Astrocyte of the spinal cord (primary cell): ENCODE results near the gene KLHL29.
A peak's percentile ranks its signal among the peaks of the same experiment; 100 is the strongest.

Experiments
- DNase-seq: peaks from one replicate; pipeline ENCODE4 v3.0.0; 2011; ENCODE audit warnings: low read depth, low spot score
- H3K4me3 ChIP-seq: 2 replicates; pipeline ENCODE4 v1.5.1; 2011; ENCODE audit warnings: low read depth, mild to moderate bottlenecking, low read length, moderate library complexity
- CTCF ChIP-seq: IDR thresholded peaks from 2 replicates; pipeline ENCODE4 v1.5.1; 2012; ENCODE audit warnings: low read depth, mild to moderate bottlenecking, low read length, inconsistent platforms
- in situ Hi-C: cut with HindIII; loops from 2 replicates; pipeline ENCODE4 v1.10.0; 2017; ENCODE audit warnings: low sequenced_read_pairs

KLHL29 gene

GRCh38 chr2:23486684-23487075, 101.7 kb downstream of the KLHL29 start:
- no peak for TF ChIP-seq CTCF
- DNase-seq, result peak; percentile 36
- H3K4me3 ChIP-seq, result no peak overlapping the region
- in situ Hi-C loops, result no loop called here

- no peak overlapping the region for H3K4me3 ChIP-seq
- no peak for TF ChIP-seq CTCF
- in situ Hi-C loops, result no loop called here
- peak; percentile 88 for DNase-seq
These were observed 102.9 kb downstream of the KLHL29 start for GRCh38 chr2:23487735-23488492.

- DNase-seq, result no peak
- TF ChIP-seq CTCF, result no peak
- in situ Hi-C loops, result no loop called here
- no peak overlapping the region for H3K4me3 ChIP-seq
These were observed 103.6 kb downstream of the KLHL29 start for GRCh38 chr2:23488584-23488983.

- no peak for TF ChIP-seq CTCF
These were observed 104.7 kb downstream of the KLHL29 start for GRCh38 chr2:23489471-23490322.

GRCh38 chr2:23491591-23492336, 106.8 kb downstream of the KLHL29 start:
- no peak for DNase-seq
- H3K4me3 ChIP-seq, result no peak overlapping the region
- no peak for TF ChIP-seq CTCF
- in situ Hi-C loops, result no loop called here

More at GRCh38 chr2:23489471-23490322, 104.7 kb downstream of the KLHL29 start:
- in situ Hi-C loops, result no loop called here
- no peak overlapping the region for H3K4me3 ChIP-seq
- DNase-seq, result peak; percentile 17

GRCh38 chr2:23492337-23492675, 107.3 kb downstream of the KLHL29 start:
- no peak for DNase-seq
- no peak overlapping the region for H3K4me3 ChIP-seq
- no peak for TF ChIP-seq CTCF
- in situ Hi-C loops, result no loop called here
